ENCODE measurements around the gene DNAAF9. TPM values are rescaled to one million over a fixed set of nuclear protein-coding genes. Genes with fewer than 3 reads are reported as not detected.

DNAAF9 gene
- total RNA-seq, 1 donor from 2014 or later = 21.1 TPM

DNA sequence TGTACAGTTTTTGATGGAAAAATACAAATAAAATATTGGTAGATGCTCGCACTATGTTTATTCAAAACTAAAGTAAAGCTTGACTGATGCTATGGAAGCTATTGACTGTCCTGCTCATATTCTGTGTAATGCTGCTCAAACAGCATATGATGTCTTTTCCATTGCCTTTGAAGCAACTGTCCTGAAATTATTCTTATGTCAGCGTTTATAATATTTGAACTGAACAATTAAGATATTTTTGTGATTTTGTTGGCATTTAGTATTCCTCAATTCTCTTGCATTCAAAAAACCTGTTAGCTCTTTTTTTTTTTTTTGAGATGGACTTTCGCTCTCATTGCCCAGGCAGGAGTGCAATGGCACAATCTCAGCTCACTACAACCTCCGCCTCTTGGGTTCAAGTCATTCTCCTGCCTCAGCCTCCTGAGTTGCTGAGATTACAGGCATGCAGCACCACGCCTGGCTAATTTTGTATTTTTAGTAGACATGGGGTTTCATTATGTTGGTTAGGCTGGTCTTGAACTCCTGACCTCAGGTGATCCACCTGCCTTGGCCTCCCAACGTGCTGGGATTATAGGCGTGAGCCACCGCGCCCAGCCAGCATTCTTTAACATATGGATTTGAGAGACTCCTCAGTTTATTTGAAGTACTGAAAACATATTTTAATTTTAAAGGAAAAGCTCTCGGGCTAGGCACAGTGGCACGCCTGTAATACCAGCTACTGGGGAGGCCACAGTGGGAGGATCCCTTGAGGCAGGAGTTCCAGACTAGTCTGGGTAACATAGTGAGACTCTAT lies 5.3 kb upstream of the DNAAF9 start:
- no peak for DNase-seq (ENCODE audit: extremely low read depth, low read depth, low spot score)

GRCh38 chr20:3410464-3410863 lies 3.0 kb upstream of the DNAAF9 start:
- DNase-seq (ENCODE audit: extremely low read depth, low read depth, low spot score) = no peak

DNA sequence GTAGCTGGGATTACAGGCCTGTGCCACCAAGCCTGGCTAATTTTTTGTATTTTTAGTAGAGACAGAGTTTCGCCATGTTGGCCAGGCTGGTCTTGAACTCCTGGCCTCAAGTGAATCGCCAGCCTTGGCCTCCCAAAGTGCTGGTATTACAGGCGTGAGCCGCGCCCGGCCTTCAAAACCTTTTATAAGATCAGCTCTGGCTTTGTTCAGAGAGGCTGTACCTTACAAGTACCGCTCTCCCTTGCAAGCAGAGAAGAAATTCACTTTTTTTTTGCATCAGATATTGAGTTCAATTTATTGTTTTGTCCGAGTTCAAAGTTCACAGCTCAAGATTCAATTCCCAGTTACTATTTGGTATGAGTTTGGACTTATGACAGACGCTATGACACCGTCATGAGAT lies 1.9 kb upstream of the DNAAF9 start:
- no peak for DNase-seq (ENCODE audit: extremely low read depth, low read depth, low spot score)

DNA sequence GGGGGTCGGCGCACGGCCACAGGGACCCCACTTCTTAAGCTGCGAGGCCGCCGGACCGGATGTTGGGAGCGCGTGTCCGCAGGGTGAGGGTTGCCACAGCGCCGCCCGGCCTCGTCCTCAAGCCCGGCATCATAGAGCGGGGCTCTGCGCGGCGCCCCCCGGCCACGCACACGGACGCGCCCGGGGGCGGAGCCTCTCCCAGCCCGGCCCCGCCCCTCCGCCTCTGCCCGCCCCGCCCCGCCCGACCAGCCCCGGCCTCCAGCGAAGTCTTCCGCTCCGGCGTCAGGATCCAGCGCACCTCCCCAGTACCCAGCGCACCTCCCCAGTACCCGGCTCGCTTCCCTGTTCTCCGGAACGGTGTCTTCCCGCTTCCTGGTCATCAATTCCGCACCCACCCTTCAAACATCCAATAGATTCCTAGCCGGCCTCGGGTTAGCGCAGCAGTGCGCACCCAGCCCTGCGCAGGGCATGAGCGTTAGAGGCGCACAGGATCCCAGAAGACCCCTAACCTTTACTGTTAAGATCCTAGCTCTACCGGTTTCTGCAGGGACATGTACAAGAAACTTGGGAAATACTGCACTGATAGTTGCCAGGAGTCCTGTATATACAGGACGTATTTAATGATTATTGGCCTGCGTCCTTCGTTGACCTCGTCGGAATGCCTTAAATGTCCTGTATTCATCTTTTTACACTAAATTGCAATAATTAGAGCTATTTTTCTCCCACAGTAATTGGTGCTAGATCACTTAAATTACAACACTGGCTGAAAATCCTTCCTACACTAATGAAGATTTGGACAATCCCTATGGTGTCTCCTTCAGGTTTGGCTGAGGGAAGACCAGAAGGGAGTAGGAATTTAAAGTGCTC lies 535 bp upstream of the DNAAF9 start:
- DNase-seq (ENCODE audit: extremely low read depth, low read depth, low spot score) = no peak

- no peak for DNase-seq (ENCODE audit: extremely low read depth, low read depth, low spot score)
These were observed 909 bp downstream of the DNAAF9 start for GRCh38 chr20:3406481-3407039.

DNA sequence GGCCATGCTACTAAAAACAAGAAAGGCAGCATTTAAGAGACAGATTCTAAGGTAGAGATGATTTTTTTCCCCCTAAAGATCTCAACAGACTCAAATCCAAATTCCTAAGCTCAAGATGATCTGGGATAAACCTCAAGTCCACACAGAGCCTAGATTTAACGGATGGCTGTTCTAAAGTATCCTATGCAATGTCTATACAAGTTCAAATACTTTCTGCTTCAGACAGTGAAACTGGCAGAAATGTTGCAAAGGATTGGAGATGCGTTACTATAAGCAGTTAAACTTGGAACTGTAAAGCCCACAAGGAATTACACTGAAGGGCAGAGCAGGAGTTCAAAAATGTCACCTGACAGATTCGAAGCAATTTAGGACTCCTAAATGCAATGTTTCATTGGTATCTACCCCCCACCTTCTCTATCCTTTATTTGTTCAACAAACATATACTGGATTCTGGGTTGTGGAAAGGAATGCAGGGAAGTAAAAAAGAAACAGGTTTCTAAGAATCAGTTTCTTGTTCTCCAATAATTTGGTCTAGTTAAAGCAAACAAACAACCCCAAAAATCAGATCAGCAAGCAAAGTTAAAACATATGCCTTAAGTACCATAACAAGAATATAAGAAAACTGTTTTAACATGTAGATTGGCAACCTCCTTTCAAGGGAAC lies 1.6 kb downstream of the DNAAF9 start:
- no peak for DNase-seq (ENCODE audit: extremely low read depth, low read depth, low spot score)

- DNase-seq (ENCODE audit: extremely low read depth, low read depth, low spot score) = no peak
These were observed 2.3 kb downstream of the DNAAF9 start for GRCh38 chr20:3405139-3405538.

- DNase-seq (ENCODE audit: extremely low read depth, low read depth, low spot score) = no peak
These were observed 3.1 kb downstream of the DNAAF9 start for GRCh38 chr20:3404402-3404801.

- no peak for DNase-seq (ENCODE audit: extremely low read depth, low read depth, low spot score)
These were observed 3.7 kb downstream of the DNAAF9 start for GRCh38 chr20:3403741-3404140.

DNA sequence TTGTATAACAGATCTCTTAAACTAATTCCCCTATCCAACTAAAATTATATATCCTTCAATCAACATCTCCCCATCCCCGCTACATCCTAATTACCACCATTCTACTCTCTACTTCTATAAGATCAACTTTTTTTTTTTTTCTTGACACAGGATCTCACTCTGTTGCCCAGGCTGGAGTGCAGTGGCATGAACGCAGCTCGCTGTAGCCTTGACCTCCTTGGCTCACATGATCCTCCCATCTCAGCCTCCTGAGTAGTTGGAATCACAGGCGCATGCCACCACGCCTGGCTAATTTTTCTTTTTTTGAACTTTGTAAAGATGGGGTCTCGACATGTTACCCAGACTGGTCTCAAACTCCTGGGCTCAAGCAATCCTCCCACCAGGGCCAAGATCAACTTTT lies 5.0 kb downstream of the DNAAF9 start:
- DNase-seq (ENCODE audit: extremely low read depth, low read depth, low spot score) = no peak

GRCh38 chr20:3400260-3401155 lies 7.0 kb downstream of the DNAAF9 start:
- DNase-seq (ENCODE audit: extremely low read depth, low read depth, low spot score) = no peak

- no peak for DNase-seq (ENCODE audit: extremely low read depth, low read depth, low spot score)
These were observed 8.7 kb downstream of the DNAAF9 start for GRCh38 chr20:3398681-3399252.

DNA sequence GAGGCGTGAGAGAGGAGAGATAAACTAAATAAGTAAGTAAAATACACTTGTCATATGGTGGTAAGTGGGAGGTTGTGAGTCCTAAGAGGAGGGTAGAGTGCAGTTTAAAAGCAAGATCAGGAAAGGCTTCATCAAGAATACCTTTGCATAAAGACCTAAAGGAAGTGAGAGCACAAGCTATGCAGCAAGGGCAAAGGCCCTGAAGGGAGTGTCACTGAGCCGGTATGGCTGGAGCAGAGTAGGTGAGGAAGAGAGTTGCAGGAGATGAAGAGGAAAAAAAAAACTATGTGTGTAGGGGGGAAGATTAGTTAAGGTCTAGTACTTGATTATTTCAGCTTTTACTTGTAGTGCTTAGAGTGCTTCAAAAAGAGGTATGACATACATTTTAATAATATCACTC lies 11.0 kb downstream of the DNAAF9 start:
- DNase-seq (ENCODE audit: extremely low read depth, low read depth, low spot score) = no peak

DNA sequence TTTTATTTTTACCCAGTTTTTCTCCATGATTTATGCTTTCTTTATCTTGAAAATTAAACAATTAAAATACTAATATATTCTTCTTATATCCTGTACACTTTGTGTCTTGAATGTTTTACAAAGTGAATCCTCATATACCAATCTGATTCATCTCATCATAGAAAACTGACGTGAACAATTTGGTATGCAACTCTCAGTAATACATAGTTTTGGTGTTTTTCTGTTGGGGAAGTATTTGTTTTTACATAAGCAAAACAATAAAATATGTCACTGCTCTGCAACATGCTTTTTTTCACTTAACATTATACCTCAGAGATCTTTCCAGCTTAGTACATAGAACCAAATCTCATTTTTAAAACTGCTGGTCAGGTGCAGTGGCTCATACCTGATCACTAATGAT lies 14.7 kb downstream of the DNAAF9 start:
- no peak for DNase-seq (ENCODE audit: extremely low read depth, low read depth, low spot score)

GRCh38 chr20:3390759-3391425 lies 16.6 kb downstream of the DNAAF9 start:
- DNase-seq (ENCODE audit: extremely low read depth, low read depth, low spot score) = no peak

- no peak for DNase-seq (ENCODE audit: extremely low read depth, low read depth, low spot score)
These were observed 23.5 kb downstream of the DNAAF9 start for GRCh38 chr20:3383878-3384495.

GRCh38 chr20:3382836-3383235 lies 24.6 kb downstream of the DNAAF9 start:
- DNase-seq (ENCODE audit: extremely low read depth, low read depth, low spot score) = no peak

DNA sequence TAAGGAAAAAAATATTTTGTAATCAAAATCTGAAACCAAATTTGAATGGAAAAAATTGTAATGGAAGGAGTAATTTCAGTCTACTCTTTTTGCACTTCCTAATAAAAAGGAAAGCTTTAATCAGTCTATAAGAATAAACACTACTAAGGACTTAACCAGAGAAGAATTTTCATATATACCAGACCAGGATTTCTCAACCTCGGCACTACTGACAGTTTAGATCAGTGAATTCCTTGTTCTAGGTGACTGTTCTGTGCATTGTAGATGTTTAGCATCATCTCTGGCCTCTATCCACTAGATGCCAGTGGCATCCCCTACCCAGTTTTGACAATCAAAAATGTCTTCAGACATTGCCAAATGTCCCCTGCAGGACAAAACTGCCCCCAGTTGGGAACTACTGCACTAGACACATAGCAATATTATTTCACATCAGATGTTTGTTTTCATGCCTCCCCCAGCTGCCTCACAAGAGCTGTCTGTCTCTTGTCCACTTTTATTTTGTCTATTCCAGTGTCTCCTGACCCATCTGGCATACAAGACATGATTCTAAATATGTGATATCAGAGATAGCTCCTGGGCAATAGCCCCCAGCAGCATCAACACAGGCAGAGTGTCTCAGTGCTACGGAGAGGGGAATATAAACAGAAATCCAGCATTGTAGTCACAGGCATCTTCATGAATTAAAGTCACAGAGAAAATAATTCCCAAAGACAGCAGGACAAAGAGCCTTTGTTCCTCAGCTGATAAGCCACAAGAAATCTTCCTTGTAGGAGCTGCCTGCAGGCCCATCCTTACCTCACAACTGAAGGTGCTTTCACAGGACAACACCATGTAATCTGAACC lies 27.0 kb downstream of the DNAAF9 start:
- DNase-seq (ENCODE audit: extremely low read depth, low read depth, low spot score) = no peak

Data from glomerular endothelial cell (primary cell).